Hepatic stellate cell (primary cell): ENCODE results near the gene INVS.
"Not testable (repeated sequence)": the region's sequence is repeated elsewhere in the genome, so short reads cannot be mapped to it uniquely, and the experiment has no call there.

ENCODE experiments used
- DNase-seq: peaks from one replicate; pipeline ENCODE4 v3.0.0; 2011; ENCODE audit warnings: low spot score

Gene INVS

GRCh38 chr9:100126423-100126822, 27.4 kb downstream of the INVS start:
- DNase-seq: no peak

- no peak for DNase-seq
These were observed 30.7 kb downstream of the INVS start for GRCh38 chr9:100129772-100130171.

- DNase-seq: no peak
These were observed 32.2 kb downstream of the INVS start for GRCh38 chr9:100131216-100131615.

GRCh38 chr9:100131875-100132430, 32.9 kb downstream of the INVS start:
- DNase-seq: no peak

GRCh38 chr9:100134731-100135130, 35.7 kb downstream of the INVS start:
- no peak for DNase-seq

- DNase-seq: not testable (repeated sequence)
These were observed 37.8 kb downstream of the INVS start for GRCh38 chr9:100136799-100137198.

- DNase-seq: not testable (repeated sequence)
These were observed 41.3 kb downstream of the INVS start for GRCh38 chr9:100140303-100140702.

GRCh38 chr9:100141862-100142261, 42.8 kb downstream of the INVS start:
- DNase-seq: not testable (repeated sequence)

- DNase-seq: not testable (repeated sequence)
These were observed 46.3 kb downstream of the INVS start for GRCh38 chr9:100145167-100145934.

GRCh38 chr9:100145976-100146375, 46.9 kb downstream of the INVS start:
- not testable (repeated sequence) for DNase-seq

- DNase-seq: no peak
These were observed 51.2 kb downstream of the INVS start for GRCh38 chr9:100150214-100150613.

GRCh38 chr9:100160021-100160420, 61.0 kb downstream of the INVS start:
- no peak for DNase-seq

GRCh38 chr9:100167176-100167575, 68.1 kb downstream of the INVS start:
- no peak for DNase-seq

GRCh38 chr9:100167915-100168654, 69.0 kb downstream of the INVS start:
- no peak for DNase-seq

- DNase-seq: no peak
These were observed 71.0 kb downstream of the INVS start for GRCh38 chr9:100170085-100170484.

- no peak for DNase-seq
These were observed 71.5 kb downstream of the INVS start for GRCh38 chr9:100170556-100170955.

- no peak for DNase-seq
These were observed 87.3 kb downstream of the INVS start for GRCh38 chr9:100186356-100186755.

GRCh38 chr9:100190339-100190738, 91.3 kb downstream of the INVS start:
- DNase-seq: no peak

GRCh38 chr9:100191264-100191663, 92.2 kb downstream of the INVS start:
- DNase-seq: no peak

- no peak for DNase-seq
These were observed 94.0 kb downstream of the INVS start for GRCh38 chr9:100193078-100193477.

GRCh38 chr9:100196215-100196614, 97.2 kb downstream of the INVS start:
- no peak for DNase-seq

GRCh38 chr9:100196828-100197227, 97.8 kb downstream of the INVS start:
- DNase-seq: no peak

GRCh38 chr9:100197553-100197952, 98.5 kb downstream of the INVS start:
- DNase-seq: no peak
